ENCODE measurements around the gene GAMT.

DNA sequence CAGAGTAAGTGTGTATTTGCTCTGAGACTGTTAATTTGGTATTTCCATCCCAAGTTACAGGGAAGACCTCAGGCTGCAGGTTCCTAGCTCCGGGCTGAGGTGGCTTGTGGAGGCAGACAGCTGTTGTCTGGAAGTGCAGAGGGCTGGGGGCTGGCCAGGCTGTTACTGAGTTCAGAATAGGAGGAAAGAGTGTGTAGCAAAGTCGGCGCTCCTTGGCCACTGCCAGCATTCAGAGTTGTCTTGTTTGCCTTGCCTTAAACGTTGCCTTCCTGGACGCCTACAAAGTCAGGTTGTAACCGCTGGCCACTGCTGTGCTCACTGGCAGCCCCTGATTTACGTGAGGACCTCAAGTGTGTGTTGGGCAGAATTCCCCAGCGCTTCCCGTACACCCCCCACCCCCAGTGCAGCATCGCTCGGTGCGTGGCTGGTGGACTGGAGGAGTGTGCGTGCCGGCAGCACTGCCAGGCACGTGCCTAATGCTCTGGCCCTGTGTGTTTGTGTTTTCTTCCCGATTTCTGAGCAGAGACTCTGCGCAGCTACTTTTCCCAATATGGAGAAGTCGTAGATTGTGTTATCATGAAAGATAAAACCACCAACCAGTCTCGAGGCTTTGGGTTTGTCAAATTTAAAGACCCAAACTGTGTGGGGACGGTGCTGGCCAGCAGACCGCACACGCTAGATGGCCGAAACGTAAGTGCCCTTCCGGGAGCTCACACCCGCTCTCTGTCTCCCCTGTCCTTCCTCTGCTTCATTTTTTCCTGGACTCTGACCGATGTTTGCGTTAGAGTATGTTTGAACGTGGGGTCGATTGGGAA is 16.5 kb upstream of the GAMT start:
- TF ChIP-seq, protein P1, sequence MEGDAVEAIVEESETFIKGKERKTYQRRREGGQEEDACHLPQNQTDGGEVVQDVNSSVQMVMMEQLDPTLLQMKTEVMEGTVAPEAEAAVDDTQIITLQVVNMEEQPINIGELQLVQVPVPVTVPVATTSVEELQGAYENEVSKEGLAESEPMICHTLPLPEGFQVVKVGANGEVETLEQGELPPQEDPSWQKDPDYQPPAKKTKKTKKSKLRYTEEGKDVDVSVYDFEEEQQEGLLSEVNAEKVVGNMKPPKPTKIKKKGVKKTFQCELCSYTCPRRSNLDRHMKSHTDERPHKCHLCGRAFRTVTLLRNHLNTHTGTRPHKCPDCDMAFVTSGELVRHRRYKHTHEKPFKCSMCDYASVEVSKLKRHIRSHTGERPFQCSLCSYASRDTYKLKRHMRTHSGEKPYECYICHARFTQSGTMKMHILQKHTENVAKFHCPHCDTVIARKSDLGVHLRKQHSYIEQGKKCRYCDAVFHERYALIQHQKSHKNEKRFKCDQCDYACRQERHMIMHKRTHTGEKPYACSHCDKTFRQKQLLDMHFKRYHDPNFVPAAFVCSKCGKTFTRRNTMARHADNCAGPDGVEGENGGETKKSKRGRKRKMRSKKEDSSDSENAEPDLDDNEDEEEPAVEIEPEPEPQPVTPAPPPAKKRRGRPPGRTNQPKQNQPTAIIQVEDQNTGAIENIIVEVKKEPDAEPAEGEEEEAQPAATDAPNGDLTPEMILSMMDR (IDR thresholded peaks at IDR 0.05), result no peak
- TF ChIP-seq POLR2A (IDR thresholded peaks at IDR 0.05), result no peak
